GM12801 (cell line): Measurements from ENCODE around the gene CUX1.

ENCODE experiments used
- CTCF ChIP-seq: IDR thresholded peaks from one replicate; pipeline ENCODE4 v1.5.1; 2011; ENCODE audit warnings: control low read depth; ENCODE audit not compliant: insufficient read length; ENCODE audit errors: extremely low read depth

The CUX1 gene

GRCh38 chr7:102125127-102125596, 307.7 kb downstream of the CUX1 start:
- TF ChIP-seq CTCF: no peak

DNA sequence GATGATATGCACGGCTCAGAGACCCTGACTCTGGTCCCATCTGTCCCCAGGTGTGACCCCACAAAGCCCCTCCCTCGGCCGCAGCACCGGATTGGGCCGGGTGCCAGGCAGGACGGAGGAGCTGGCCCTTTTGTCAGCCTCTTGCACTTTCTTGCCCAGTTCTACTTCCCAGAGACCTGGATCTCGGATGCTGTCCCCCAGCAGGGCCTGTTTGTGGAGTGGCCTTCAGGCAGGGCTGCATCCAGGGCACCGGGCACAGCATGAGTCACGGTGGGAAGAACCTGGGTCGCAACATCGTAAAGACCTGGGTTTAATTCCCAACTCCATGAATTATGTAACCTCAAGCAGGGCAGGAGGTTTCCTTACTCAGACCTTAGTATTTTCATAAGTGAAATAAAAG, 310.9 kb downstream of the CUX1 start:
- TF ChIP-seq CTCF: no peak

DNA sequence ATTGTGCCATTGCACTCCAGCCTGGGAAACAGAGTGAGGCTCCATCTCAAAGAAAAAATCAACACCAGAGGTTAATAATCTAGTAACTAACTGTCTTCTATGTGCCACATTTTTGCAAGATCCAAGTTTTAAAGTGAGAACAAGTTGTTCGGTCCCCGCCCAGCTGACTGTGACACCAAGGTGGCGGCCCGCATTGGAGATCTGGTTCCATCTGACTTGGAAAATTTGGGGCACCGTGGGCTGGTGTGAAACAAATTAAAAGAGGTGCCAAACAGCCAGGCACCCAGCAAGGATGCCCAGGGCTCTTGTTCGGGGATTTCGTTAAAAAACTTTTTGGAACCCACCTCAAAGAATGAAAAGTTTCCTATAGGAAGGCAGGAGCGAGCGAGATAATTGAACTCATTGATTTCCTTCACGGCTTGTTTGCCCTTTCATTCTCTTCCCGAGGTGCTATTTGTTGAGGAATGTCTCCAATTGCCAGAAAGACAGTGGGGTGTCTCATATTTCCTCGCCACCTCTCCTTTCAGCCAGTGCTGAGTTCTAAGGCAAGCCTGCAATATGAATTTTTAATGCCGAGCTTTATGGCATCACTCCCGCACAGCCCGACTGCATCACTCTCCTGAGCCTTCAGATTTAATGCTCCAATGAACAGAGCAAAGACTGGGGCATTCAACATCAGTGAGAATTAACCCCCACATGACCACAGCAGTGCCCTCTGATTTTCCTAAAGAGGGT, 312.4 kb downstream of the CUX1 start:
- TF ChIP-seq CTCF: no peak

DNA sequence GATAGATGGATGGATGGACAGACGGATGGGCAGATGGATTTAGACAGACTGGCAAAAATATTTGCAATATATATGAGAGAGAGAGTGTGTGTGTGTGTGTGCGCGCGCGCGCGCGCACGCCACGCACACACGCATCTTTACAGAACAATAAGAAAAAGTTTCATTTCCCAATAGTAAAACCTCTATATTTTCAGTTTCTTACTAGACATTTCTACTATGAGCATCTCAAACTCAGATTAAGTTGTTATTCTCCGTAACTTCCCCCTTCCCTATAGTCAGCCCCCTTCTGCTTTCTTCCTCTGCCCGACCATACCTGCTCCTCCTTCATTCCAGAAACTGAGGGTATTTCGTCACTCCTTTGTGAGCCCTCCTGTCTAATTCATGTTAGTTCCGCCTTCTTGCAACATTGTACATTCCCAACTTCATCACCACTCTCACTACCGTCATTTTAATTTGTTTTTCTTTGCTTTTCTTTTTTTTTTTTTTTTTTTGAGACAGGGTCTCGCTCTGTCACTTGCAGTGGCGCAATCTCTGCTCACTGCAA, 314.9 kb downstream of the CUX1 start:
- TF ChIP-seq CTCF: no peak

DNA sequence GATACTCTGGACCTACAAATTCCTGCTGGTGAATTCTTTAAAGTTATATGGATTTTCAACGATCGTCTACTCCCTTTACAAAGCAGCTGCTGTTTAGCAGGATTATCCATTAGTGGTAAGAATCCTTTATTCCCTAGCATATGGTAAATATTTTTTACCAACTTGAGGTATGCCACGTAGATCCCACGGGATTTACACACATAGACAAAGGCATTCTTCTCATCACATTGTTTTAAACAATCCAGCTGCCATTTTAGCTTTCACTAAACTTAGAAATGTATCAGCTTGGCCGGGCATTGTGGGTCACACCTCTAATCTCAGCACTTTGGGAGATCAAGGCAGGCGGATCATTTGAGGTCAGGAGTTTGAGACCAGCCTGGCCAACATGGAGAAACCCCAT, 321.2 kb downstream of the CUX1 start:
- TF ChIP-seq CTCF: no peak

DNA sequence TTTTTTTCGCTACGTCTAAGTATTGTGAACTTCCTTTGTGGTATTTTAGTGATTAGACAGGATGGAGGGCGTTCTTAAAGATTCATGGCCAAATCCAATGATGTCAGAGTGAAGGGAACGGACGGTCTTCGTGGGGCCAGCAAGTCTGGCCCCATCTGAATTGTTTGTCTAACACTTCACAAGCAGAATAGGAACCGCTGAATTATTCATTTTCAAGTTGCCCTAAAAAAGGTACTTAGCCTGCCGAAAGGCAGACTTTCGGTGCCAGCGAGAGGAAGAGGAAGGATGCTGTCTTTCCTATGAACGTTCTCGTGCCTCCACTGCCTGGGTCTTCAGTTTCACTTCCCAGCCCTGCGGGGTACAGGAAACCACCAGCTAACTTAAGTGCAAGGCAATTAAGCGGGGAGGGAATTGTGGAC, 323.5 kb downstream of the CUX1 start:
- no peak for TF ChIP-seq CTCF

- TF ChIP-seq CTCF: no peak
Observed at GRCh38 chr7:102146122-102146521, 328.7 kb downstream of the CUX1 start.
